Left lung (tissue), 10 donors: ENCODE results near the gene CRYL1. TPM values are rescaled to one million over a fixed set of nuclear protein-coding genes. Genes with fewer than 3 reads are reported as not detected.
A peak's percentile ranks its signal among the peaks of the same experiment; 100 is the strongest.

ENCODE experiments used
- ATAC-seq: fragments of 200-7000 bp; cut with Tn5 transposase; one replicate; pipeline ENCODE4 v1.9.1; 2020; ENCODE audit warnings: moderate library complexity
- DNase-seq, 4 donors: peaks; one replicate each; pipeline ENCODE4 v3.0.0-alpha.2; 2013 to 2020
- H3K27ac ChIP-seq, 2 donors: fragments of 200-600 bp; sonication (generic) in 1 of 2; one replicate each; pipeline versions ENCODE4 v1.5.0 to v1.8.0; 2020 to 2021
- H3K27me3 ChIP-seq, 2 donors: fragments of 200-600 bp; sonication (generic) in 1 of 2; one replicate each; pipeline versions ENCODE4 v1.5.0 to v1.8.0; 2020 to 2021
- H3K36me3 ChIP-seq, 2 donors: fragments of 200-600 bp; sonication (generic) in 1 of 2; one replicate each; pipeline versions ENCODE4 v1.5.0 to v1.8.0; 2020 to 2021
- H3K4me1 ChIP-seq, 2 donors: fragments of 200-600 bp; one replicate each; pipeline ENCODE4 v1.8.0; 2021
- H3K4me3 ChIP-seq, 2 donors: fragments of 200-600 bp; sonication (generic) in 1 of 2; one replicate each; pipeline versions ENCODE4 v1.5.0 to v1.8.0; 2020 to 2021; ENCODE audit warnings: mild to moderate bottlenecking in 1 of 2
- H3K9me3 ChIP-seq, 2 donors: fragments of 200-600 bp; sonication (generic) in 1 of 2; one replicate each; pipeline versions ENCODE4 v1.5.0 to v1.8.0; 2020 to 2021
- intact Hi-C, 2 donors: fragments of 100-400 bp; cut with DNase I; formaldehyde crosslinking; loops; one replicate each; pipeline versions ENCODE4 v1.11.2 to v1.14.2; 2022
- polyA plus RNA-seq, 6 donors: library from polyadenylated mRNA; unstranded; fragments of 120-200 nt; gene quantifications; one replicate each; pipeline ENCODE4 v1.2.1, GENCODE V29; 2013; ENCODE audit not compliant: insufficient read length in 6 of 6
- total RNA-seq, 2 donors: library from RNA; stranded (reverse); fragmentation: NEBNext Ultra II Directional; extraction: Animal tissue kit (Norgen Biotek cat#: 25700); gene quantifications; one replicate each; pipeline ENCODE4 v1.2.1, GENCODE V29; 2021
- TF ChIP-seq, protein P1 (sequence below), 2 donors: fragments of 200-600 bp; sonication (generic) in 1 of 2; IDR thresholded peaks; one replicate each; pipeline versions ENCODE4 v1.5.0 to v1.8.0; 2021; ENCODE audit warnings: antibody characterized with exemption in 2 of 2
- donor health status: DM: no; HTN: yes; CAD: no.
- donor health status: DM: no; HTN: no; CAD: no.

The CRYL1 gene
- total and polyA plus RNA-seq, 8 donors = 15.5 to 31.8 (median 24.6) TPM

DNA sequence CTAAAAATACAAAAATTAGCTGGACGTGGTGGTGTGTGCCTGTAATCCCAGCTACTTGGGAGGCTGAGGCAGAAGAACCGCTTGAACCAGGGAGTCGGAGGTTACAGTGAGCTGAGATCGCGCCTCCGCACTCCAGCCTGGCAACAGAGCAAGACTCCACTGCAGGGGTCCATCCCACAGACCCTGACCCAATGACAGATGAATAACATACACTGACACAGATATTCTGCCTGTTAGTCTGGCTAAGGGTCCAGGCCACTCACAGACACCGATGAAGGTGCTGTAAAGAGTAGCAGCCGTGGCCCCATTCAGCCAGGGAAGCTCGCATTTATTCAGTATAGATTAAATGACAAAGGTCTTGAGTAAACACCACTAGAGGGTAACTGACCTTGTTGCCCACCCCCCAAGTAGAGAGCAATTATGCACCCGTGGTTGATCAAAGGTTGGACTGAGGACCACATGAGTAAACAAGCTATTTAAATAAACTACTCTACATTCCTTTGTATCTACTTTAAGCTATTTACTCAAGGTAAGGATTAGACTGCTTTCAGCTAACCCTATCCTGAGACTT, 8.5 kb upstream of the CRYL1 start:
- no peaks in the 10 kb centered on the region for H3K36me3 ChIP-seq
- TF ChIP-seq, protein P1, sequence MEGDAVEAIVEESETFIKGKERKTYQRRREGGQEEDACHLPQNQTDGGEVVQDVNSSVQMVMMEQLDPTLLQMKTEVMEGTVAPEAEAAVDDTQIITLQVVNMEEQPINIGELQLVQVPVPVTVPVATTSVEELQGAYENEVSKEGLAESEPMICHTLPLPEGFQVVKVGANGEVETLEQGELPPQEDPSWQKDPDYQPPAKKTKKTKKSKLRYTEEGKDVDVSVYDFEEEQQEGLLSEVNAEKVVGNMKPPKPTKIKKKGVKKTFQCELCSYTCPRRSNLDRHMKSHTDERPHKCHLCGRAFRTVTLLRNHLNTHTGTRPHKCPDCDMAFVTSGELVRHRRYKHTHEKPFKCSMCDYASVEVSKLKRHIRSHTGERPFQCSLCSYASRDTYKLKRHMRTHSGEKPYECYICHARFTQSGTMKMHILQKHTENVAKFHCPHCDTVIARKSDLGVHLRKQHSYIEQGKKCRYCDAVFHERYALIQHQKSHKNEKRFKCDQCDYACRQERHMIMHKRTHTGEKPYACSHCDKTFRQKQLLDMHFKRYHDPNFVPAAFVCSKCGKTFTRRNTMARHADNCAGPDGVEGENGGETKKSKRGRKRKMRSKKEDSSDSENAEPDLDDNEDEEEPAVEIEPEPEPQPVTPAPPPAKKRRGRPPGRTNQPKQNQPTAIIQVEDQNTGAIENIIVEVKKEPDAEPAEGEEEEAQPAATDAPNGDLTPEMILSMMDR (IDR thresholded peaks at IDR 0.05) = no peak
- ATAC-seq (no peak), DNase-seq (no peak)
- intact Hi-C loops = no loop called here
- no peak overlapping the region for H3K4me3 ChIP-seq
- H3K9me3 ChIP-seq = peaks cover 0 to 17% of the 10 kb centered on the region in 2 donors
- no peaks in the 10 kb centered on the region for H3K27me3 ChIP-seq
- no peak overlapping the region for H3K27ac ChIP-seq
- no peaks in the 10 kb centered on the region for H3K4me1 ChIP-seq

DNA sequence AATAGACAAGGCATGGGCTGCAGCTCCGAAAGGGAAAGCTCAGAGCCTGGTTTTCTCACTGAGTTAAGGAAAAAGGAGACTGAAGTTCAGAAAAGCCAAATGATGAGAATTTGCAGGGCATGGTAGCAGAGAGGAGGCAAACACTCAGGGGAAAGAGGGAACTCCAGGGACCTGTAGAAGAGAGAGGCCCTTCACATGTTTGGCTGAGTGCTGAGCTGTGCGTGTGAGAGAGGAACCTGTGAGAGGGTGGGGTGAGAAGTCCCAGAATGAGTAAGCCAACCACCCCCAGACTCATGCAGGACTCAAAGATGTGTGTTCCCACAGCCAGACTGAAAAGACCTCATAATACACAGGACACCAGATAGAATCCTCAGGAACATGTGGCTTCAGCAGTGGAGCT, 2.8 kb upstream of the CRYL1 start:
- H3K36me3 ChIP-seq = no peaks in the 10 kb centered on the region
- no peak overlapping the region for H3K27ac ChIP-seq
- H3K4me1 ChIP-seq = peaks cover 6 to 22% of the 10 kb centered on the region in 2 donors
- TF ChIP-seq, protein P1 (IDR thresholded peaks at IDR 0.05) = no peak
- intact Hi-C loops = no loop called here
- no peaks in the 10 kb centered on the region for H3K9me3 ChIP-seq
- H3K4me3 ChIP-seq = no peak overlapping the region
- ATAC-seq = no peak
- no peak for DNase-seq
- no peaks in the 10 kb centered on the region for H3K27me3 ChIP-seq

DNA sequence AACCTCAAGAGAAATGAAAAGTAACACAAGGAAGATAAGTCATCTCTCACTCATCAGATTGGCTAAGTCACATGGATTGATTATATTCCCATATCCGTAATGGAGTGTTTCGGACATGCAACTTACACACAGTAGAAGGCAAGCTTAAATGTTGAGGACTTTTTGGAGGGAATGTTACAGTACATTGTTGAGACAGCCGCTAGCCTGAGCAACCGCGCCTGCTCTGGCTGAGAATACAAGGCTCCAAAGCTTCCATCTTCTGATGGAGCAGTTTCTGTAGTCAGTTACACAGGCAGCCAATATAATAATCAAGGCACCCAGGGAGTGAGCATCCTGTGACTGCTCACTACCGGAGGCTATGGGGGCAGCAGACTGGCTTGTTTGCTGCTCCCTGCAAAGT, 1.0 kb upstream of the CRYL1 start:
- Histone ChIP-seq H3K4me3 (peak overlapping the region; percentile 85 to 91), H3K27ac (peak overlapping the region; percentile 87 to 96), H3K9me3 (no peaks in the 10 kb centered on the region), H3K27me3 (no peaks in the 10 kb centered on the region), H3K36me3 (no peaks in the 10 kb centered on the region), H3K4me1 (peaks cover 6 to 22% of the 10 kb centered on the region in 2 donors)
- intact Hi-C loops = no loop called here
- DNase-seq (peak in 1 of 4 donors; percentile 26), ATAC-seq (no peak)
- TF ChIP-seq, protein P1 (IDR thresholded peaks at IDR 0.05) = no peak

DNA sequence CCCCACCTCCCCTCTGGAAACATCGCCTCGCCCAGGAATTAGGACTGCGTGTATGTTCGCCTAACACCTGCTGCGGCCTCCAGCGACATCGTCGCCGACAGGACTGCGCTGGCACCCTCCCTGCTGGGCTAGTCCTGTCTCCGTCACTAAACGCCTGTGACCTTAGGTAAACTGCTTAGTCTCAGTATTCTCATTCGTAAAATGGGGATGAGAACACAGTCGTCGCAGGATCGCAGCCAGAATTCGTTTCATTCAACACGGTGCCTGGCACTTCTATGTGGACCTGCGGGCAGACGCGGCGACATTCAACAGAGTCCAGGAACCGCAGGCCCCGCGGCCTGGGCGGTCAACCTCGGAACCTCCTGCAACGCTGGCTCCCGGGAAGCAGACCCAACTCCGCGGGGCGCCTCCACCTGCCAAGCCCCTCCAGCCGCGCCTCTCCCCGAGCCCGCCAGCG, 485 bp downstream of the CRYL1 start:
- peak overlapping the region; percentile 87 to 96 for H3K27ac ChIP-seq
- ATAC-seq = peak; percentile 48
- intact Hi-C loops = no loop called here

DNA sequence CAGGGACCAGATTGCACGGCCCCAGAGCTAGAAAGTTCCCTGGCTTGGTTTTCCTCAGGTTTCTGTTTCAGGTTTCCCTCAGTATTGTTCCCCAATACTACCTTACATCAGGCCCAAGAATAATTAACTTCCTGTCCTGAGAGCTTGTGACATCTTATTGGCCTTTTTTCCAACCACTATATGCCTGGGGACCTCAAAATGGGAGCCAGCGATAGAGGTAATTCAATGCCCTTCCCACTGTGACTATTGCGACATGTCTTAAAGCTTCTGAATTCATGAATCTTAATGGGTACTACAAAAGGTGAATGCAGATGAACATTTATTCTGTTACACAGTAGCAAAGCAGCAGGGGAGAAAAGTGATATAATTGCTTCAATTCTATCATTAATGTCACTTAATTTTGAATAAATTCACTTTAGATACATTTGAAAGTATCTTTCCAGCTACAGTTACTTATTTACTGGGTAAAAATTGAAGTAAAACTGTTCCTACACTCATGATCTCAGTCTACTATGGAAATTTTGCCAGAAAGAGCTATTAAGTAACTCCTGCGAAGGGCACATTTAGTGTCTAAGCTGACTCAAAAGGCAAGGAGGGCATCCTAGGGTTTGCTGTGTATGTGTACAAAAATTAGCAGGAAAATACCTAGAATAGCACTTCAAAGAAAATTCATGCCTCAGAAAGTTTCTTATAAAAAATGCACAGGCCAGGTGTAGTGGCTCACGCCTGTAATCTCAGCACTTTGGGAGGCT, 4.1 kb downstream of the CRYL1 start:
- DNase-seq (no peak), ATAC-seq (no peak)
- Histone ChIP-seq H3K36me3 (no peaks in the 10 kb centered on the region), H3K27ac (no peak overlapping the region), H3K9me3 (no peaks in the 10 kb centered on the region), H3K27me3 (no peaks in the 10 kb centered on the region), H3K4me1 (peaks cover 3 to 16% of the 10 kb centered on the region in 2 donors), H3K4me3 (no peak overlapping the region)
- TF ChIP-seq, protein P1 (IDR thresholded peaks at IDR 0.05) = no peak
- intact Hi-C loops = no loop called here

More for the DNA sequence above, 485 bp downstream of the CRYL1 start:
- peak in 2 of 4 donors; percentile 43 to 88 for DNase-seq
- H3K27me3 ChIP-seq = no peaks in the 10 kb centered on the region
- TF ChIP-seq, protein P1 (IDR thresholded peaks at IDR 0.05) = no peak
- peak overlapping the region; percentile 85 to 91 for H3K4me3 ChIP-seq
- no peaks in the 10 kb centered on the region for H3K9me3 ChIP-seq
- no peaks in the 10 kb centered on the region for H3K36me3 ChIP-seq
- H3K4me1 ChIP-seq = peaks cover 6 to 22% of the 10 kb centered on the region in 2 donors
